B cell (primary cell): ENCODE results near the gene HS6ST3. TPM values are rescaled to one million over a fixed set of nuclear protein-coding genes. Genes with fewer than 3 reads are reported as not detected.

Experiments
- ATAC-seq: fragments of 200-7000 bp; cut with Tn5 transposase; one replicate; pipeline ENCODE4 v1.10.0; 2021; ENCODE audit warnings: low read depth, mild to moderate bottlenecking, moderate number of reproducible peaks, moderate library complexity
- CTCF ChIA-PET: fragments of 350-600 bp; sonication (Branson Sonifier 250); formaldehyde crosslinking; loops from one replicate; lab custom pipeline; 2021; ENCODE audit warnings: antibody characterized with exemption, inconsistent platforms; lab: Charles Lee
- POLR2A ChIA-PET: fragments of 350-600 bp; sonication (Branson Sonifier 250); formaldehyde crosslinking; loops from one replicate; lab custom pipeline; 2021; ENCODE audit warnings: antibody characterized with exemption; lab: Charles Lee
- DNase-seq: peaks from one replicate; pipeline ENCODE4 v3.0.0; 2013
- H2AFZ ChIP-seq: 2 replicates; pipeline ENCODE4 v1.6.1; 2012; ENCODE audit warnings: mild to moderate bottlenecking, low read depth, low read length; ENCODE audit not compliant: insufficient read depth, poor library complexity, severe bottlenecking
- H3K27ac ChIP-seq, 2 donors: 1 replicate in 1 of 2; 2 replicates in 1 of 2; pipeline ENCODE4 v1.5.1; 2012 to 2013; ENCODE audit warnings: low read length in 2 of 2, mild to moderate bottlenecking in 2 of 2, moderate library complexity in 1 of 2
- H3K27me3 ChIP-seq, 4 experiments: fragments of 200-600 bp in 1 of 4; sonication (generic) in 1 of 4; replicated peaks in 1 of 4; 1 replicate in 2 of 4; 2 replicates in 2 of 4; pipeline versions ENCODE4 v1.6.1 to v1.7.0; 2013 to 2016; ENCODE audit warnings: low read length in 3 of 4, mild to moderate bottlenecking in 2 of 4, mixed read lengths in 1 of 4, moderate library complexity in 1 of 4; ENCODE audit not compliant: insufficient read depth in 4 of 4, control insufficient read depth in 3 of 4; ENCODE audit errors: control extremely low read depth in 1 of 4
- H3K36me3 ChIP-seq, 2 experiments: replicated peaks in 1 of 2; 1 replicate in 1 of 2; 2 replicates in 1 of 2; pipeline versions ENCODE4 v1.6.1 to v1.7.1; 2013; ENCODE audit warnings: low read length in 1 of 2; ENCODE audit not compliant: insufficient read depth in 2 of 2, control insufficient read depth in 1 of 2; ENCODE audit errors: control extremely low read depth in 1 of 2, extremely low read depth in 1 of 2
- H3K4me1 ChIP-seq, 2 donors: fragments of 200-600 bp in 1 of 2; sonication (generic) in 1 of 2; 1 replicate in 1 of 2; 2 replicates in 1 of 2; pipeline versions ENCODE4 v1.5.1 to v1.6.1; 2013 to 2017; ENCODE audit warnings: low read length in 2 of 2; ENCODE audit not compliant: control insufficient read depth in 2 of 2, insufficient read depth in 2 of 2
- H3K4me2 ChIP-seq: replicated peaks from 2 replicates; pipeline ENCODE3; 2012; ENCODE audit warnings: mild to moderate bottlenecking, low read depth, low read length; ENCODE audit not compliant: poor library complexity, severe bottlenecking
- H3K4me3 ChIP-seq, 5 experiments: fragments of 200-600 bp in 1 of 5; sonication (generic) in 1 of 5; 1 replicate in 3 of 5; 2 replicates in 2 of 5; pipeline versions ENCODE4 v1.5.1 to v1.7.0; 2011 to 2016; ENCODE audit warnings: low read length in 4 of 5, mild to moderate bottlenecking in 4 of 5, low read depth in 2 of 5, control low read depth in 1 of 5, moderate library complexity in 1 of 5; ENCODE audit not compliant: insufficient read depth in 1 of 5; ENCODE audit errors: control extremely low read depth in 1 of 5, extremely low read depth in 1 of 5
- H3K79me2 ChIP-seq: fragments of 200-600 bp; sonication (generic); one replicate; pipeline ENCODE4 v1.6.0; 2016; ENCODE audit warnings: low read length; ENCODE audit not compliant: control insufficient read depth, insufficient read depth
- H3K9ac ChIP-seq: fragments of 200-600 bp; sonication (generic); 2 replicates; pipeline ENCODE4 v1.6.1; 2017; ENCODE audit warnings: mild to moderate bottlenecking, low read length, moderate library complexity
- H3K9me3 ChIP-seq, 3 donors: one replicate each; pipeline versions ENCODE4 v1.6.1 to v1.7.1; 2013; ENCODE audit warnings: low read length in 2 of 3; ENCODE audit not compliant: control insufficient read depth in 2 of 3, insufficient read depth in 1 of 3; ENCODE audit errors: control extremely low read depth in 1 of 3
- H4K20me1 ChIP-seq: 2 replicates; pipeline ENCODE4 v1.6.0; 2012; ENCODE audit warnings: mild to moderate bottlenecking, low read length; ENCODE audit not compliant: insufficient read depth, control insufficient read depth, poor library complexity, severe bottlenecking
- H3K27ac Mint-ChIP-seq: one replicate; pipeline ENCODE4 v1.8.0; 2021; ENCODE audit warnings: mixed read lengths
- H3K27me3 Mint-ChIP-seq: one replicate; pipeline ENCODE4 v1.8.0; 2021; ENCODE audit warnings: mixed read lengths
- H3K4me1 Mint-ChIP-seq: one replicate; pipeline ENCODE4 v1.8.0; 2021; ENCODE audit warnings: mixed read lengths
- H3K4me3 Mint-ChIP-seq: one replicate; pipeline ENCODE4 v1.8.0; 2021; ENCODE audit warnings: mixed read lengths
- H3K9me3 Mint-ChIP-seq: one replicate; pipeline ENCODE4 v1.8.0; 2022; ENCODE audit warnings: mixed read lengths; ENCODE audit not compliant: insufficient read depth
- EZH2 ChIP-seq: IDR thresholded peaks from 2 replicates; pipeline ENCODE4 v1.6.1; 2012; ENCODE audit warnings: borderline replicate concordance, low read depth, mild to moderate bottlenecking, moderate library complexity, low read length; ENCODE audit not compliant: insufficient read depth, poor library complexity, severe bottlenecking
- WGBS: methylation state at CpG from one replicate; pipeline ENCODE4 v1.1.5; 2013; ENCODE audit warnings: missing lambda C conversion rate; ENCODE audit not compliant: insufficient coverage; 5-methylcytosine and 5-hydroxymethylcytosine counted together
- intact Hi-C: fragments of 100-400 bp; cut with micrococcal nuclease; formaldehyde crosslinking; loops from one replicate; pipeline ENCODE4 v1.10.0; 2022
- polyA plus RNA-seq: library from polyadenylated mRNA; depleted of rRNA; stranded (reverse); fragments of >200 nt; gene quantifications from 2 replicates; pipeline ENCODE4 v1.2.3, GENCODE V29; 2012
- total RNA-seq, 2 donors: library from RNA; stranded (reverse); fragments of 120-200 nt in 1 of 2; gene quantifications; 1 replicate in 1 of 2; 2 replicates in 1 of 2; pipeline versions ENCODE4 v1.2.3 to v1.2.4, GENCODE V29; 2013 to 2022
- TF ChIP-seq, protein P1 (sequence below): fragments of 200-600 bp; IDR thresholded peaks from one replicate; pipeline ENCODE4 v1.8.0; 2022; ENCODE audit warnings: antibody characterized with exemption, mild to moderate bottlenecking

HS6ST3 gene
- total and polyA plus RNA-seq, 2 donors (not counting 1 experiment from before 2014, with no cell fraction given) = not detected

DNA sequence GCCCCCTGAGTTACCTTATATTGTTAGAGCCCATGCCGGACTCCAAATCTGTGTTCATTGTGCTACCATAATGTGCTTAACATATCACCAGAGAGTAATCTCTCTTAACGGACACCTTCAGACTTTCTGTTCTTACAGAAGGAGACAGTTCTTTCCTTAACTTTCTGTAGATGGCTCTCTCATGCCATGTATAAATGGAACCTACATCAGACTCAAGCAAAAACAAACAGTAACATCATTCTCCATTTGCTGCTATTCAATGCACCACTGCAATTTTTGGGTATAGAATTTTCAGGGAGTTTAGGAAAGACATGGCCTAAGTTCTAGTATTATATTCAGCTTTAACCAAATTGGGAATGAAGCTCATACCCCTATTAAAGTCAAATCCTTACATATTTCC, 24.1 kb upstream of the HS6ST3 start:
- no peak overlapping the region for H3K27ac ChIP-seq
- 94% methylated on average over 2 of the region's 2 CpGs for WGBS
- H3K9me3 Mint-ChIP-seq = peaks cover 2% of the 10 kb centered on the region
- no peak overlapping the region for H3K4me3 ChIP-seq
- no peaks in the 10 kb centered on the region for H3K27me3 Mint-ChIP-seq
- no peak overlapping the region for H3K4me3 Mint-ChIP-seq
- H3K4me1 Mint-ChIP-seq = no peaks in the 10 kb centered on the region
- H3K9ac ChIP-seq = no peak overlapping the region
- DNase-seq (no peak), ATAC-seq (no peak)
- CTCF ChIA-PET = no interaction called here
- no peaks in the 10 kb centered on the region for H3K4me1 ChIP-seq
- no peaks in the 10 kb centered on the region for H3K79me2 ChIP-seq
- H3K9me3 ChIP-seq = peaks cover 0 to 1% (median 0%) of the 10 kb centered on the region in 3 donors
- H3K27me3 ChIP-seq = no peaks in the 10 kb centered on the region
- intact Hi-C loops = no loop called here
- H4K20me1 ChIP-seq = no peaks in the 10 kb centered on the region
- H3K4me2 ChIP-seq = no peak overlapping the region
- POLR2A ChIA-PET = no interaction called here
- no peak overlapping the region for H3K27ac Mint-ChIP-seq
- no peaks in the 10 kb centered on the region for H3K36me3 ChIP-seq
- TF ChIP-seq, protein P1, sequence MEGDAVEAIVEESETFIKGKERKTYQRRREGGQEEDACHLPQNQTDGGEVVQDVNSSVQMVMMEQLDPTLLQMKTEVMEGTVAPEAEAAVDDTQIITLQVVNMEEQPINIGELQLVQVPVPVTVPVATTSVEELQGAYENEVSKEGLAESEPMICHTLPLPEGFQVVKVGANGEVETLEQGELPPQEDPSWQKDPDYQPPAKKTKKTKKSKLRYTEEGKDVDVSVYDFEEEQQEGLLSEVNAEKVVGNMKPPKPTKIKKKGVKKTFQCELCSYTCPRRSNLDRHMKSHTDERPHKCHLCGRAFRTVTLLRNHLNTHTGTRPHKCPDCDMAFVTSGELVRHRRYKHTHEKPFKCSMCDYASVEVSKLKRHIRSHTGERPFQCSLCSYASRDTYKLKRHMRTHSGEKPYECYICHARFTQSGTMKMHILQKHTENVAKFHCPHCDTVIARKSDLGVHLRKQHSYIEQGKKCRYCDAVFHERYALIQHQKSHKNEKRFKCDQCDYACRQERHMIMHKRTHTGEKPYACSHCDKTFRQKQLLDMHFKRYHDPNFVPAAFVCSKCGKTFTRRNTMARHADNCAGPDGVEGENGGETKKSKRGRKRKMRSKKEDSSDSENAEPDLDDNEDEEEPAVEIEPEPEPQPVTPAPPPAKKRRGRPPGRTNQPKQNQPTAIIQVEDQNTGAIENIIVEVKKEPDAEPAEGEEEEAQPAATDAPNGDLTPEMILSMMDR = no peak
- TF ChIP-seq EZH2 = no peak
- H2AFZ ChIP-seq = no peak overlapping the region

DNA sequence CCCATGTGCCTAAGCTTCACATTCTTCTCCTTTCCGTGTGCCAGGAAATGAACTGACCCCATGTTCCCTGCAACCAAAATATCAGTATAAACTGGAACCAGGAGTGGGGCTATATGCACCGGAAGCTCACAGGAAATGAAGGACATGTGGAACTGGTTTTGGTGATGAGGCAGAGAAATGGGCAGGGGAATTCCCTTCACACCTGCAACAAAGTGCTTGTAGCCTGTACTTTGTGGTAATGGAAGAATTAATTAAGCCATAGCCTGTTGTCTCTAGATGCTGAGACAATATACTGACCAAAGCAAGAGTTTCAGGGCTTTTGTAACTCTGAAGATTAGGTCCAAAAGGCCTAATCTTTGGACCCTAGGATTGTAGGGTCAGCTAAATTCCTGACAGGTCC, 21.2 kb upstream of the HS6ST3 start:
- no peak for DNase-seq
- H3K4me3 ChIP-seq = no peak overlapping the region
- H3K27ac ChIP-seq = no peak overlapping the region
- POLR2A ChIA-PET = no interaction called here
- H3K27me3 ChIP-seq = no peaks in the 10 kb centered on the region
- no peaks in the 10 kb centered on the region for H3K36me3 ChIP-seq
- H3K4me1 Mint-ChIP-seq = no peaks in the 10 kb centered on the region
- peaks cover 0 to 1% (median 0%) of the 10 kb centered on the region in 3 donors for H3K9me3 ChIP-seq
- H3K9me3 Mint-ChIP-seq = peaks cover 2% of the 10 kb centered on the region
- H3K4me2 ChIP-seq = no peak overlapping the region
- H4K20me1 ChIP-seq = no peaks in the 10 kb centered on the region
- H3K27me3 Mint-ChIP-seq = peaks cover 6% of the 10 kb centered on the region
- no CpG with 5 or more reads among the region's 2 CpGs for whole genome bisulfite sequencing
- no peak overlapping the region for H2AFZ ChIP-seq
- intact Hi-C loops = no loop called here
- no peak overlapping the region for H3K4me3 Mint-ChIP-seq
- H3K27ac Mint-ChIP-seq = no peak overlapping the region
- CTCF ChIA-PET = no interaction called here
- no peak overlapping the region for H3K9ac ChIP-seq
- TF ChIP-seq, protein P1 = no peak
- no peak for TF ChIP-seq EZH2
- ATAC-seq = no peak
- H3K4me1 ChIP-seq = no peaks in the 10 kb centered on the region
- no peaks in the 10 kb centered on the region for H3K79me2 ChIP-seq
